Natural killer cell (primary cell): ENCODE results near the gene ZDHHC1. TPM values are rescaled to one million over a fixed set of nuclear protein-coding genes. Genes with fewer than 3 reads are reported as not detected.
A peak's percentile ranks its signal among the peaks of the same experiment; 100 is the strongest.

Experiments used
- ATAC-seq, 3 donors: fragments of 150-1000 bp in 2 of 3; fragments of 200-7000 bp in 1 of 3; cut with Tn5 transposase; 1 replicate in 1 of 3; 2 replicates in 2 of 3; pipeline ENCODE4 v1.10.0; 2021; ENCODE audit warnings: mild to moderate bottlenecking in 2 of 3, moderate library complexity in 2 of 3
- DNase-seq, 2 donors: peaks; one replicate each; pipeline versions ENCODE4 v3.0.0 to v3.0.0-alpha.2; 2013 to 2021; ENCODE audit warnings: mixed read lengths in 1 of 2
- H3K27ac ChIP-seq: one replicate; pipeline ENCODE4 v1.5.1; 2013; ENCODE audit warnings: mild to moderate bottlenecking, low read length
- H3K27me3 ChIP-seq: one replicate; pipeline ENCODE4 v1.6.1; 2013; ENCODE audit warnings: low read length; ENCODE audit not compliant: control insufficient read depth, insufficient read depth
- H3K36me3 ChIP-seq: one replicate; pipeline ENCODE4 v1.6.1; 2013; ENCODE audit warnings: low read length; ENCODE audit not compliant: control insufficient read depth, insufficient read depth
- H3K4me1 ChIP-seq: one replicate; pipeline ENCODE4 v1.6.1; 2013; ENCODE audit warnings: low read length; ENCODE audit not compliant: control insufficient read depth, insufficient read depth
- H3K4me3 ChIP-seq: one replicate; pipeline ENCODE4 v1.5.1; 2013; ENCODE audit warnings: low read length
- H3K9me3 ChIP-seq: one replicate; pipeline ENCODE4 v1.6.1; 2013; ENCODE audit warnings: low read length; ENCODE audit not compliant: control insufficient read depth, insufficient read depth
- H3K27ac Mint-ChIP-seq, 2 donors: one replicate each; pipeline ENCODE4 v1.8.0; 2022; ENCODE audit warnings: mild to moderate bottlenecking in 2 of 2, mixed read lengths in 2 of 2, moderate library complexity in 1 of 2
- H3K27me3 Mint-ChIP-seq, 2 donors: one replicate each; pipeline ENCODE4 v1.8.0; 2022; ENCODE audit warnings: low read depth in 2 of 2, mixed read lengths in 2 of 2
- H3K36me3 Mint-ChIP-seq: one replicate; pipeline ENCODE4 v1.8.0; 2022; ENCODE audit warnings: mixed read lengths
- H3K4me1 Mint-ChIP-seq, 2 donors: one replicate each; pipeline ENCODE4 v1.8.0; 2022; ENCODE audit warnings: mixed read lengths in 2 of 2
- H3K4me3 Mint-ChIP-seq: one replicate; pipeline ENCODE4 v1.8.0; 2022; ENCODE audit warnings: mild to moderate bottlenecking, moderate library complexity, mixed read lengths
- H3K9me3 Mint-ChIP-seq, 2 donors: one replicate each; pipeline ENCODE4 v1.8.0; 2022; ENCODE audit warnings: mixed read lengths in 2 of 2
- WGBS: methylation state at CpG from one replicate; pipeline ENCODE4 v1.1.7; 2013; ENCODE audit warnings: missing lambda C conversion rate; ENCODE audit not compliant: insufficient coverage; 5-methylcytosine and 5-hydroxymethylcytosine counted together
- intact Hi-C: fragments of 100-400 bp; cut with micrococcal nuclease; formaldehyde crosslinking; loops from one replicate; pipeline ENCODE4 v1.14.2; 2022
- total RNA-seq, 4 donors: library from RNA; stranded (reverse); fragments of 120-200 nt in 1 of 4; gene quantifications; one replicate each; pipeline versions ENCODE4 v1.2.3 to v1.2.4, GENCODE V29; 2013 to 2022
- TF ChIP-seq, protein P1 (sequence below): fragments of 200-600 bp; IDR thresholded peaks from one replicate; pipeline ENCODE4 v1.8.0; 2022; ENCODE audit warnings: antibody characterized with exemption

Gene ZDHHC1
- total RNA-seq, 3 donors from 2014 or later (not counting 1 experiment from before 2014, with no cell fraction given), result 0.88 to 2.5 (median 1.8) TPM

DNA sequence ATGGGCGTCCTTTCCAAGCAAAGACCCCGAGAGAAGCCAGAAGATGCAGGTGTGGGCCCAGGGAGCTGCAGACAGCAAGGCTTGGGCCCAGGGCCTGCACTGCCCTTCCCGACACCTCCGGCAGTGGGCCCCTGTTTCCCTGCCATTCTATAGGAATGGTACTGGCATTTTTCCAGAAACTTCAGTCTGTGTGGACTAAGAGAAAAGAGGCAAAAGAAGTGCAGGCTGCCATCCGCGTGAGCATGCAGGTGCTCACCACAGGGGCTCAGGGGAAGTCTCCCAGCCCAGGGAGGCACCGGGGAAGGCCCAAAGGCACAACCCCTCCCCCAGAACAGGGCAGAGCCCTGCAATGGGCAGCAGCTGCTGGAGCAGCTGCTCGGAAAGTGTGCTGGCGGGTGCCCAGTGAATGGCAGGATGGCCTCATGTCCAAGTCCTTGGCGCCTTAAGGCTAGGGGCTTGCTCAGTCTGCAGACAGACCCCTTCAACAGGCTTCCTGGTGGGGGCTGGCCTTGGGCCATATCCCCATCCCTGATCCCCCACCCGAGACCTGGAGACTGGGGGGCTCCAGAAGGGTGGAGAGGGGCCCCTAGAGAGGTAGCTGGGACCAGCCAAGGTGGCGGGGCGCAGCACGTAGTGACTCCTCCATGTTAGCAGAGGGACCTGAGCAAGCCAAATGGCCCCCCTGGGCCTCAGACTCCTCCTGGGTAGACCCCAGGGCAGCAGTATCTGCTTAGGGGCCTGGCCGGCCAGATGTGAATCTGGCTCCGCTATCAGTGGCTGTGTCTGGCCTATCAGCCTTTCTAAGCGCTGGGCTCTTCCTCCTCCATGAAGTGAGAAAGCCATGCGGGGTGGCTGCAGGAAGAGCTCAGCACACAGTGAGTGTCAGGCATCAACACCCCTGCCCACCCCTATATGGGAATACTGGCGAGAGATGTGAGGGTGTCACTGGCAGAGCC is 16.2 kb downstream of the ZDHHC1 start:
- ATAC-seq, result peak in 1 of 3 donors; percentile 15
- no peaks in the 10 kb centered on the region for H3K9me3 ChIP-seq
- DNase-seq, result no peak
- peaks cover 14% of the 10 kb centered on the region for H3K4me1 ChIP-seq
- H3K27ac ChIP-seq, result no peak overlapping the region
- intact Hi-C loops, result no loop called here
- H3K36me3 ChIP-seq, result no peaks in the 10 kb centered on the region
- Mint-ChIP-seq H3K36me3 (no peaks in the 10 kb centered on the region), H3K27ac (no peak overlapping the region), H3K9me3 (no peaks in the 10 kb centered on the region), H3K4me1 (peaks cover 0 to 9% of the 10 kb centered on the region in 2 donors), H3K27me3 (peaks cover 0 to 14% of the 10 kb centered on the region in 2 donors), H3K4me3 (no peak overlapping the region)
- 79% methylated on average over 19 of the region's 19 CpGs for WGBS
- TF ChIP-seq, protein P1, sequence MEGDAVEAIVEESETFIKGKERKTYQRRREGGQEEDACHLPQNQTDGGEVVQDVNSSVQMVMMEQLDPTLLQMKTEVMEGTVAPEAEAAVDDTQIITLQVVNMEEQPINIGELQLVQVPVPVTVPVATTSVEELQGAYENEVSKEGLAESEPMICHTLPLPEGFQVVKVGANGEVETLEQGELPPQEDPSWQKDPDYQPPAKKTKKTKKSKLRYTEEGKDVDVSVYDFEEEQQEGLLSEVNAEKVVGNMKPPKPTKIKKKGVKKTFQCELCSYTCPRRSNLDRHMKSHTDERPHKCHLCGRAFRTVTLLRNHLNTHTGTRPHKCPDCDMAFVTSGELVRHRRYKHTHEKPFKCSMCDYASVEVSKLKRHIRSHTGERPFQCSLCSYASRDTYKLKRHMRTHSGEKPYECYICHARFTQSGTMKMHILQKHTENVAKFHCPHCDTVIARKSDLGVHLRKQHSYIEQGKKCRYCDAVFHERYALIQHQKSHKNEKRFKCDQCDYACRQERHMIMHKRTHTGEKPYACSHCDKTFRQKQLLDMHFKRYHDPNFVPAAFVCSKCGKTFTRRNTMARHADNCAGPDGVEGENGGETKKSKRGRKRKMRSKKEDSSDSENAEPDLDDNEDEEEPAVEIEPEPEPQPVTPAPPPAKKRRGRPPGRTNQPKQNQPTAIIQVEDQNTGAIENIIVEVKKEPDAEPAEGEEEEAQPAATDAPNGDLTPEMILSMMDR, result peak; percentile 18
- H3K4me3 ChIP-seq, result no peak overlapping the region
- H3K27me3 ChIP-seq, result peaks cover 8% of the 10 kb centered on the region

DNA sequence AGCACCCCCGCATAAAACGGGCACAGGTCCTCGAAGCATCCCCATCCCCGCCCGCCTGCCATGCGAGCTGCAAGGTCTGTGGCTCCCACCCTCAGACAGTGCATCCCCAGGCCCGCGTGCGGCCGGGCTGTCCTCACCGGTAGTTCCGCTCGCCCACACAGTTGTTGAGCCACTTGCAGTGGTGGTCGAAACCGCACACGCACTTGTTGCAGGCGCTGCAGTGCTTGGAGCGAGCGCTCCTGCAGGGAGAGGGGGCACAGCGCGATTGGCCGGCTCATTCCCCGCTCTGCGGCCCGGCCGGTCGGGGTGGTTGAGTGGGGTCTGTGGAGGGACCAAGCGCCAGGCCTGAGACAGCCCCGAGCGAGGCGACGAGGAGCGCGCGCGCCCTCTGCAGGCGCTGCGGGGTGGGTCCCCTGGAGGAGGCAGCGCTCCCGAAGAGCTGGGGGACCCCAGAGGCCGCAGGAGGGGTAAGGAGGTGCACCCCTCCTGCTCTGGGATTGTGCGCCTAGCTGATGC is 17.0 kb downstream of the ZDHHC1 start:
- Mint-ChIP-seq H3K27me3 (peaks cover 0 to 15% of the 10 kb centered on the region in 2 donors), H3K9me3 (no peaks in the 10 kb centered on the region), H3K27ac (no peak overlapping the region), H3K4me3 (no peak overlapping the region), H3K4me1 (peaks cover 1 to 10% of the 10 kb centered on the region in 2 donors), H3K36me3 (no peaks in the 10 kb centered on the region)
- Histone ChIP-seq H3K27ac (no peak overlapping the region), H3K4me3 (no peak overlapping the region), H3K4me1 (peaks cover 20% of the 10 kb centered on the region), H3K27me3 (peaks cover 13% of the 10 kb centered on the region), H3K9me3 (no peaks in the 10 kb centered on the region), H3K36me3 (no peaks in the 10 kb centered on the region)
- TF ChIP-seq, protein P1, result peak; percentile 61
- DNase-seq (peak; percentile 39 to 64), ATAC-seq (peak in 2 of 3 donors; percentile 81 to 82)
- 33% methylated on average over 42 of the region's 42 CpGs for WGBS
- intact Hi-C loops, result no loop called here

GRCh38 chr16:67398546-67399217 is 17.6 kb downstream of the ZDHHC1 start:
- no peaks in the 10 kb centered on the region for H3K36me3 ChIP-seq
- ATAC-seq (no peak), DNase-seq (no peak)
- H3K9me3 ChIP-seq, result no peaks in the 10 kb centered on the region
- H3K4me3 ChIP-seq, result no peak overlapping the region
- Mint-ChIP-seq H3K27ac (no peak overlapping the region), H3K4me3 (no peak overlapping the region), H3K36me3 (no peaks in the 10 kb centered on the region), H3K9me3 (no peaks in the 10 kb centered on the region), H3K4me1 (peaks cover 5 to 13% of the 10 kb centered on the region in 2 donors), H3K27me3 (peaks cover 0 to 21% of the 10 kb centered on the region in 2 donors)
- intact Hi-C loops, result no loop called here
- H3K4me1 ChIP-seq, result peaks cover 26% of the 10 kb centered on the region
- H3K27me3 ChIP-seq, result peaks cover 19% of the 10 kb centered on the region
- TF ChIP-seq, protein P1, result no peak
- no peak overlapping the region for H3K27ac ChIP-seq
- WGBS, result 91% methylated on average over 19 of the region's 19 CpGs
